SU-DHL-6 (cell line): ENCODE measurements around the gene NXPH1.
"Not testable (repeated sequence)": the region's sequence is repeated elsewhere in the genome, so short reads cannot be mapped to it uniquely, and the experiment has no call there.

Experiments used
- H2AFZ ChIP-seq: fragments of 200-600 bp; sonication (generic); 2 replicates; pipeline ENCODE4 v1.6.1; 2014; ENCODE audit warnings: low read depth, mild to moderate bottlenecking, moderate library complexity, mixed read lengths, antibody characterized with exemption, low read length; ENCODE audit not compliant: severe bottlenecking
- H3F3A ChIP-seq: fragments of 200-600 bp; shearing (Covaris generic); 2 replicates; pipeline ENCODE4 v1.6.0; 2016; ENCODE audit warnings: antibody characterized with exemption, mild to moderate bottlenecking; ENCODE audit not compliant: insufficient read depth
- H3K27ac ChIP-seq: fragments of 200-600 bp; sonication (generic); 2 replicates; pipeline ENCODE4 v1.5.1; 2016; ENCODE audit warnings: low read depth, mild to moderate bottlenecking, low read length, moderate library complexity, mixed read lengths
- H3K27me3 ChIP-seq: fragments of 200-600 bp; sonication (generic), shearing (Covaris generic); 2 replicates; pipeline ENCODE4 v1.6.0; 2014; ENCODE audit warnings: mild to moderate bottlenecking, low read length
- H3K36me3 ChIP-seq: fragments of 200-600 bp; sonication (generic); 2 replicates; pipeline ENCODE4 v1.6.1; 2014; ENCODE audit warnings: mild to moderate bottlenecking, low read length, mixed read lengths
- H3K4me2 ChIP-seq: fragments of 300-600, 200-600 bp; shearing (Covaris generic), sonication (generic); 2 replicates; pipeline ENCODE4 v1.6.0; 2014; ENCODE audit warnings: low read length, low read depth, mild to moderate bottlenecking; ENCODE audit not compliant: poor library complexity, severe bottlenecking
- H3K4me3 ChIP-seq: fragments of 200-600 bp; sonication (generic); 2 replicates; pipeline ENCODE4 v1.5.1; 2014; ENCODE audit warnings: antibody characterized with exemption, low read length, mild to moderate bottlenecking, mixed read lengths; ENCODE audit not compliant: insufficient read depth, poor library complexity, severe bottlenecking
- H3K79me2 ChIP-seq: fragments of 200-600 bp; sonication (generic); 2 replicates; pipeline ENCODE4 v1.6.1; 2014; ENCODE audit warnings: mild to moderate bottlenecking, low read length, moderate library complexity; ENCODE audit not compliant: insufficient read depth
- H3K9ac ChIP-seq: fragments of 200-600 bp; sonication (generic); 2 replicates; pipeline ENCODE4 v1.7.0; 2014; ENCODE audit warnings: mild to moderate bottlenecking, low read length
- H3K9me2 ChIP-seq: fragments of 200-600 bp; sonication (generic); replicated peaks from 2 replicates; pipeline ENCODE4 v1.6.1; 2014; ENCODE audit warnings: low read length; ENCODE audit not compliant: insufficient read depth
- H3K9me3 ChIP-seq: fragments of 200-600 bp; sonication (generic); 2 replicates; pipeline ENCODE4 v1.6.1; 2014; ENCODE audit warnings: low read length, mixed read lengths; ENCODE audit not compliant: insufficient read depth
- H4K20me1 ChIP-seq: fragments of 200-600 bp; sonication (generic); 2 replicates; pipeline ENCODE4 v1.6.1; 2014; ENCODE audit warnings: low read depth, mild to moderate bottlenecking, antibody characterized with exemption, low read length, moderate library complexity, mixed read lengths
- CTCF ChIP-seq: fragments of 200-600 bp; sonication (generic); IDR thresholded peaks from one replicate; pipeline ENCODE4 v1.5.1; 2017; ENCODE audit warnings: antibody characterized with exemption, mild to moderate bottlenecking, low read length, moderate library complexity; ENCODE audit not compliant: insufficient read depth, poor library complexity, severe bottlenecking
- EZH2phosphoT487 ChIP-seq: fragments of 200-600 bp; sonication (generic), shearing (Covaris generic); conservative IDR thresholded peaks from 2 replicates; pipeline ENCODE4 v1.6.1; 2018; ENCODE audit warnings: mild to moderate bottlenecking, antibody characterized with exemption, low read length, moderate library complexity, mixed read lengths

Gene NXPH1

GRCh38 chr7:8724080-8724718, 290.8 kb downstream of the NXPH1 start:
- H3K27ac ChIP-seq: no peak overlapping the region
- H3K9ac ChIP-seq: no peak overlapping the region
- TF ChIP-seq EZH2phosphoT487 (no peak), CTCF (peak; percentile 86)
- H3K27me3 ChIP-seq: no peaks in the 10 kb centered on the region
- H3K79me2 ChIP-seq: no peaks in the 10 kb centered on the region
- no peaks in the 10 kb centered on the region for H4K20me1 ChIP-seq
- no peaks in the 10 kb centered on the region for H3K36me3 ChIP-seq
- H3K4me3 ChIP-seq: no peak overlapping the region
- no peaks in the 10 kb centered on the region for H3F3A ChIP-seq
- H2AFZ ChIP-seq: no peak overlapping the region
- H3K9me2 ChIP-seq: no peaks in the 10 kb centered on the region
- H3K9me3 ChIP-seq: no peaks in the 10 kb centered on the region
- no peak overlapping the region for H3K4me2 ChIP-seq

GRCh38 chr7:8731756-8732155, 298.3 kb downstream of the NXPH1 start:
- H3K36me3 ChIP-seq, H2AFZ ChIP-seq, H4K20me1 ChIP-seq, H3K9me2 ChIP-seq, H3K9ac ChIP-seq, H3K27me3 ChIP-seq, H3F3A ChIP-seq, H3K79me2 ChIP-seq, H3K4me2 ChIP-seq, H3K4me3 ChIP-seq, H3K9me3 ChIP-seq, H3K27ac ChIP-seq: not testable (repeated sequence)

- no peak overlapping the region for H3K27ac ChIP-seq
- H4K20me1 ChIP-seq: no peaks in the 10 kb centered on the region; the same call in 1 of the 2 replicates
- no peak overlapping the region for H3K9ac ChIP-seq
- H3K9me2 ChIP-seq: no peaks in the 10 kb centered on the region
- H3K9me3 ChIP-seq: no peaks in the 10 kb centered on the region
- no peak overlapping the region for H3K4me2 ChIP-seq
- H3K27me3 ChIP-seq: no peaks in the 10 kb centered on the region
- TF ChIP-seq EZH2phosphoT487: no peak
- H2AFZ ChIP-seq: no peak overlapping the region
- no peaks in the 10 kb centered on the region for H3K79me2 ChIP-seq
- no peaks in the 10 kb centered on the region for H3K36me3 ChIP-seq
- no peaks in the 10 kb centered on the region for H3F3A ChIP-seq
- no peak overlapping the region for H3K4me3 ChIP-seq
Observed at GRCh38 chr7:8739837-8740236, 306.4 kb downstream of the NXPH1 start.

- H3K27ac ChIP-seq: no peak overlapping the region
- TF ChIP-seq CTCF: no peak
- no peak for TF ChIP-seq EZH2phosphoT487
- no peak overlapping the region for H3K9ac ChIP-seq
- H3F3A ChIP-seq: no peaks in the 10 kb centered on the region
- no peaks in the 10 kb centered on the region for H3K36me3 ChIP-seq
- no peaks in the 10 kb centered on the region; the same call in 1 of the 2 replicates for H4K20me1 ChIP-seq
- H3K79me2 ChIP-seq: no peaks in the 10 kb centered on the region
- no peaks in the 10 kb centered on the region for H3K9me2 ChIP-seq
- H3K4me2 ChIP-seq: no peak overlapping the region
- no peak overlapping the region for H3K4me3 ChIP-seq
- no peaks in the 10 kb centered on the region for H3K9me3 ChIP-seq
- no peaks in the 10 kb centered on the region for H3K27me3 ChIP-seq
- no peak overlapping the region for H2AFZ ChIP-seq
Observed at GRCh38 chr7:8742837-8743236, 309.4 kb downstream of the NXPH1 start.
